ENCODE results near the gene UGT1A9. TPM values are rescaled to one million over a fixed set of nuclear protein-coding genes. Genes with fewer than 3 reads are reported as not detected.

Gene UGT1A9
- total RNA-seq, 1 donor from 2014 or later = not detected

DNA sequence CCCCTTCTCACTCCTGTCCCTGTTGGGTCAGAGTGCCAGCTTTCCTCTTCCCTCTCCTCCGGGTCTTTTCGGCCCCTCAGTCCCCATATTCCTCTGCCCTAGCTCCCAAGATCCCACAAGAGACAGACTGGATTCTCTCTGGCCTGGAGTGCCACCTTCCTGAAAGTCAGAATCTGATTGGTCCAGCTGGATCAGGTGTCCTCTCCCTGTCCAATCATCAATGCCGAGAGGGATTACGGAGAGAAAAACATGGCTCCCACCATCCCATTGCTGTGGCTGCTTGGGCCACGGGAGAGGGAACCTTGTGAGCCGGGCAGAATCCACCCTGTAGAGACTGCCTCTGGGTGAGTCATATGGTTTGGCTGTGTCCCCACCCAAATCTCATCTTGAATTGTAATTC, 103.7 kb downstream of the UGT1A9 start:
- H3K27ac ChIP-seq = no peak overlapping the region
- intact Hi-C loops (cut with DNase I) = no loop called here
- DNase-seq (ENCODE audit: extremely low spot score in 2 of 2) = no peak

DNA sequence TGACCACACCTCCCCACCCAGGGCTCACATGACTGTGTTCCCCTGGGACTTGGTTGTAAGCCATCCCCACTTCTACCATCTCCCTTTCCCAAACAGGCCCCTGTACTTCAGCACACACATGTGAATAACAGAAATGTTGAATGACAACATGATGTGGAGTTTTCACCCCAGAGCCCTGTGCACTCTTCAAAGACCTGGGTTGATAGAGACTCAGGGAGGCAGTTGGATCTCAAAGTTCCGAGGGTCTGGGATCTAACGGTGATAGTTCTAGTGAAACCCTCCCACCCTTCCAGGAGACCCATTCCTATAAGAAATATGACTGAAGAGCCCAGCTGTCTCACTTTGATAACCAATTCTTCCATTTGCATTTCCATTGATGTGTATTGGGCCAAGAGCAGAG, 106.3 kb downstream of the UGT1A9 start, which contains the start of gene MROH2A:
MROH2A (plus strand) TSS at position 301 of the 400 bp plus-strand sequence. CDS start 1,029 bp downstream, outside the sequence.
- Histone ChIP-seq H3K36me3 (no peaks in the 10 kb centered on the region), H3K27me3 (no peaks in the 10 kb centered on the region), H3K9me3 (no peaks in the 10 kb centered on the region), H3K4me1 (no peaks in the 10 kb centered on the region), H3K4me3 (no peak within 1 kb of the TSS), H3K27ac (no peak within 1 kb of the TSS)
- TF ChIP-seq POLR2AphosphoS5 (IDR thresholded peaks at IDR 0.05; ENCODE audit: insufficient read depth in 1 of 2, low read depth in 1 of 2) (no peak), POLR2A (IDR thresholded peaks at IDR 0.05) (no peak)
- TF ChIP-seq, protein P1, sequence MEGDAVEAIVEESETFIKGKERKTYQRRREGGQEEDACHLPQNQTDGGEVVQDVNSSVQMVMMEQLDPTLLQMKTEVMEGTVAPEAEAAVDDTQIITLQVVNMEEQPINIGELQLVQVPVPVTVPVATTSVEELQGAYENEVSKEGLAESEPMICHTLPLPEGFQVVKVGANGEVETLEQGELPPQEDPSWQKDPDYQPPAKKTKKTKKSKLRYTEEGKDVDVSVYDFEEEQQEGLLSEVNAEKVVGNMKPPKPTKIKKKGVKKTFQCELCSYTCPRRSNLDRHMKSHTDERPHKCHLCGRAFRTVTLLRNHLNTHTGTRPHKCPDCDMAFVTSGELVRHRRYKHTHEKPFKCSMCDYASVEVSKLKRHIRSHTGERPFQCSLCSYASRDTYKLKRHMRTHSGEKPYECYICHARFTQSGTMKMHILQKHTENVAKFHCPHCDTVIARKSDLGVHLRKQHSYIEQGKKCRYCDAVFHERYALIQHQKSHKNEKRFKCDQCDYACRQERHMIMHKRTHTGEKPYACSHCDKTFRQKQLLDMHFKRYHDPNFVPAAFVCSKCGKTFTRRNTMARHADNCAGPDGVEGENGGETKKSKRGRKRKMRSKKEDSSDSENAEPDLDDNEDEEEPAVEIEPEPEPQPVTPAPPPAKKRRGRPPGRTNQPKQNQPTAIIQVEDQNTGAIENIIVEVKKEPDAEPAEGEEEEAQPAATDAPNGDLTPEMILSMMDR (IDR thresholded peaks at IDR 0.05) = no peak
- DNase-seq (ENCODE audit: extremely low spot score in 2 of 2) = no peak
- intact Hi-C loops (cut with DNase I) = no loop called here

More for the DNA sequence above, 103.7 kb downstream of the UGT1A9 start:
- Histone ChIP-seq H3K36me3 (no peaks in the 10 kb centered on the region), H3K4me3 (no peak overlapping the region), H3K27me3 (no peaks in the 10 kb centered on the region), H3K4me1 (no peaks in the 10 kb centered on the region), H3K9me3 (no peaks in the 10 kb centered on the region)
- no peak for TF ChIP-seq POLR2AphosphoS5 (IDR thresholded peaks at IDR 0.05; ENCODE audit: insufficient read depth in 1 of 2, low read depth in 1 of 2)
- TF ChIP-seq, protein P1 (IDR thresholded peaks at IDR 0.05) = no peak
- no peak for TF ChIP-seq POLR2A (IDR thresholded peaks at IDR 0.05)

DNA sequence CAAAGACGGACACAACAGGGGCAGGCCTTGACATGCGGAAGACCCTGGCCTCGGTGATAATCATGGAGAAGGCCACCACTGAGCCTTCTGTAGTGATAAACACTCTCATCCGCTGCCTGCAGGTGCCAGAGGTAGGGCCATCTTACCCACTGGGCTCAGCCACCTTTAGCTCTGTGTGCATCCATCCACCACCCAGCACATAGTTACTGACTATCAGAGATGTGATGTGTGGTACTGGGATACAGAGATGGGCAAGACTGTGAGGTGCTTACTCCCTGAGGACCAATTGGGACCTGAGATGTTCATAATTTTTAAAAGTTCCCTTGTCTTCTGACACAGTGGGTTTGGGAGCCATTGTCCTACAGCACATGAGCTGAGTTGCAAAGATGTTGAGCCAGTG, 108.0 kb downstream of the UGT1A9 start:
- TF ChIP-seq POLR2A (IDR thresholded peaks at IDR 0.05) = no peak
- TF ChIP-seq, protein P1 (IDR thresholded peaks at IDR 0.05) = no peak
- TF ChIP-seq POLR2AphosphoS5 (IDR thresholded peaks at IDR 0.05; ENCODE audit: insufficient read depth in 1 of 2, low read depth in 1 of 2) = no peak
- H3K36me3 ChIP-seq = no peaks in the 10 kb centered on the region
- H3K9me3 ChIP-seq = no peaks in the 10 kb centered on the region
- no peak overlapping the region for H3K4me3 ChIP-seq
- H3K4me1 ChIP-seq = no peaks in the 10 kb centered on the region
- intact Hi-C loops (cut with DNase I) = no loop called here
- DNase-seq (ENCODE audit: extremely low spot score in 2 of 2) = no peak
- H3K27ac ChIP-seq = no peak overlapping the region
- H3K27me3 ChIP-seq = no peaks in the 10 kb centered on the region

DNA sequence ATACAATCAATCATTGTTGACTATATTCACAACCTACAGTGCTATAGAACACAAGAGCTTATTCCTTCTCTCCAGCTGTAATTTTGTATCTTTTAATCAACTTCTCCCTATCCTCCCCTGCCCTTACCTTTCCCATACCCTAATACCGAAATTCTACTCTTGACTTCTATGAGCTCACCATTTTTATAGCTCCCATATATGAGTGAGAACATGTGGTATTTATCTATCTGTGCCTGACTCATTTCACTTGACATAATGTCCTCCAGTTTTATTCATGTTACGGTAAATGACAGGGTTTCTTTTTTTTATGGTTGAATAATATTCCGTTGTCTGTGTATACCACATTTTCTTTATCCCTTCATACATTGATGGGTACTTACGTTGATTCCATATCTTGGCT, 109.1 kb downstream of the UGT1A9 start:
- intact Hi-C loops (cut with DNase I) = no loop called here
- H3K27me3 ChIP-seq = no peaks in the 10 kb centered on the region
- no peak overlapping the region for H3K4me3 ChIP-seq
- H3K4me1 ChIP-seq = no peaks in the 10 kb centered on the region
- no peak overlapping the region for H3K27ac ChIP-seq
- no peaks in the 10 kb centered on the region for H3K9me3 ChIP-seq
- TF ChIP-seq POLR2A (IDR thresholded peaks at IDR 0.05) = no peak
- TF ChIP-seq, protein P1 (IDR thresholded peaks at IDR 0.05) = no peak
- no peak for TF ChIP-seq POLR2AphosphoS5 (IDR thresholded peaks at IDR 0.05; ENCODE audit: insufficient read depth in 1 of 2, low read depth in 1 of 2)
- no peaks in the 10 kb centered on the region for H3K36me3 ChIP-seq
- no peak for DNase-seq (ENCODE audit: extremely low spot score in 2 of 2)

DNA sequence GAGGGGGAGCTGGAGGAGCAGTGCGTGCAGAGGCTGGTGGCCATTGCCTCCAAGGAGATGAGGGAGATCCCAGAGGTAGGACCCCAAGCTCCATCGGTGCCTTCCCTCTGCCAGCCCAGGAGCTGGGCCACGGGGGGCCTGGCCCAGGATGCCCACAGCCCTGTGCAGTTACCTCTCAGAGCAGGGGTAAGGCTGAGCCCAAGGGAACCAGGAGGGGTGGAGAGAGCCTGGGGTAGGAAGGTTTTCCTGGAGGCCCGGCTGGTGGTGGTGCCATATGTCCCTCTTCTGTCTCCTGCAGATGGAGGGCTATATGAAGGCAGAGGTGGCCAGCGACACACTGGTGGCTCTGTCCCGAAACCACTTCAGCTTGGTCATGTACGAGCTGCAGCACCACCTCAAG, 117.9 kb downstream of the UGT1A9 start:
- H3K4me3 ChIP-seq = no peak overlapping the region
- no peak overlapping the region for H3K27ac ChIP-seq
- intact Hi-C loops (cut with DNase I) = no loop called here
- peak in 1 of 2 donors; percentile 76 for DNase-seq (ENCODE audit: extremely low spot score in 2 of 2)
- TF ChIP-seq, protein P1 (IDR thresholded peaks at IDR 0.05) = no peak
- TF ChIP-seq POLR2AphosphoS5 (IDR thresholded peaks at IDR 0.05; ENCODE audit: insufficient read depth in 1 of 2, low read depth in 1 of 2) = no peak
- no peak for TF ChIP-seq POLR2A (IDR thresholded peaks at IDR 0.05)
- H3K36me3 ChIP-seq = no peaks in the 10 kb centered on the region
- no peaks in the 10 kb centered on the region for H3K9me3 ChIP-seq
- H3K27me3 ChIP-seq = no peaks in the 10 kb centered on the region
- H3K4me1 ChIP-seq = no peaks in the 10 kb centered on the region

Data from vagina (tissue), 2 donors.